Suprapubic skin (tissue), 4 donors: Measurements from ENCODE around the gene ANKRD11. TPM values are rescaled to one million over a fixed set of nuclear protein-coding genes. Genes with fewer than 3 reads are reported as not detected.

ENCODE experiments used
- DNase-seq, 2 donors: peaks; one replicate each; pipeline ENCODE4 v3.0.0-alpha.2; 2019; ENCODE audit warnings: low spot score in 2 of 2
- H3K27ac ChIP-seq: fragments of 200-600 bp; sonication (generic); one replicate; pipeline ENCODE4 v1.5.1; 2019
- H3K27me3 ChIP-seq: fragments of 200-600 bp; sonication (generic); one replicate; pipeline ENCODE4 v1.5.1; 2019
- H3K36me3 ChIP-seq: fragments of 200-600 bp; sonication (generic); one replicate; pipeline ENCODE4 v1.5.1; 2019
- H3K4me1 ChIP-seq: fragments of 200-600 bp; sonication (generic); one replicate; pipeline ENCODE4 v1.5.1; 2019
- H3K4me3 ChIP-seq: fragments of 200-600 bp; sonication (generic); one replicate; pipeline ENCODE4 v1.5.1; 2019; ENCODE audit warnings: mild to moderate bottlenecking
- H3K9me3 ChIP-seq: fragments of 200-600 bp; sonication (generic); one replicate; pipeline ENCODE4 v1.5.1; 2019
- CTCF ChIP-seq, 2 donors: fragments of 200-600 bp in 1 of 2; fragments of 450-650 bp in 1 of 2; sonication (generic) in 1 of 2; IDR thresholded peaks; one replicate each; pipeline ENCODE4 v1.5.1; 2016 to 2019; ENCODE audit warnings: antibody characterized with exemption in 2 of 2, mild to moderate bottlenecking in 1 of 2, moderate library complexity in 1 of 2
- EP300 ChIP-seq: sonication (generic); formaldehyde crosslinking; IDR thresholded peaks from one replicate; pipeline ENCODE4 v1.6.1; 2017; ENCODE audit warnings: antibody characterized with exemption
- POLR2A ChIP-seq, 2 donors: fragments of 450-650 bp; IDR thresholded peaks; one replicate each; pipeline ENCODE4 v1.6.1; 2017; ENCODE audit warnings: antibody characterized with exemption in 2 of 2, mild to moderate bottlenecking in 2 of 2, moderate library complexity in 2 of 2
- POLR2AphosphoS5 ChIP-seq, 3 donors: sonication (generic); formaldehyde crosslinking; IDR thresholded peaks; one replicate each; pipeline ENCODE4 v1.6.1; 2017; ENCODE audit warnings: antibody characterized with exemption in 3 of 3
- WGBS: methylation state at CpG from one replicate; pipeline ENCODE4 v1.1.5; 2018; 5-methylcytosine and 5-hydroxymethylcytosine counted together
- total RNA-seq, 4 donors: library from RNA; depleted of rRNA; stranded (reverse); fragments of >200 nt; gene quantifications; one replicate each; pipeline ENCODE4 v1.1.0, GENCODE V29; 2016

Gene ANKRD11
- total RNA-seq, 4 donors from 2014 or later: 85.4 to 212 (median 127) TPM

DNA sequence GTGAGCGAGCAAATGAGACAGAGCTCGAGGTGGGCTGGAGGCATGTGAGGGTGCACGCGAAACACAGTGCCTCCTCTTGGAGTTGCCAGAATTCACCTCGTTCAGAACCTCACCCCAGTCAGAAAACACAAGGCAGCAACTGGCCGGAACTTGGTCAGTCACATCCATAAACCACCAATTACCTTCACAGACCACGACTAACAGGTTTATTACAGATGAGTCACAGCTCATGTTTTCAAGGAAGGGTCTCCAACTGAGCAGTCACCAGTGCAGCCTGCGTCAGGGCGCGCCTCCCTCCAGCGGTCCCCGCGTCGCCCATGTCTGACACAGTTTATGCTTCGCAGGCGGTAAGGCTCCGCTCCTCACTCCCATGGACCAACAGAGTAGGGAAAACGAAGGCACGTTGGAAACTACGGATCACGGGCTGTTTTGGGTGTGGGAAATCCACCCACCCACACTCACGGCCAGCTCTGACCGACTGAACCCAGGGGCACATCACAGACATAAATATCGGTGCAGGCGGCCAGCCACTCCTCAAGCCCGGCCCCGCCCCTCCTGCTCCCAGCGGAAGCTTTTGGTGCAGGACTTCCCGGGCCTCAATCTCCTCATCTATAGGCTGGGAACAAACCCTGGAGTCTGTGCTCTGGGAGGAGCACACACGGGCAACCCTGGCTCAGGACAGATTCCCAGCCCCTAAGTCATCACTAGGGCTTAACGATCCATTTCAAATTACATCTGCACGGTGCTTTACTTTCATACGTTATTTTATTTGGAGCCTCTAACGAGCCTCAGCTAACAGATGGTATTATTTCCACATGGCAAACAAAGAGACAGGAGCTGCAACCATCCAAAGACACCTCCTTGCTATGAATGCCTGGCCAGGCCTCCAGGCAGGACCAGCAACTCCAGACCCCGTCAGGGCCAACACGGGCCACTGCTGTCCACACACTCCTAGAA, 146.6 kb downstream of the ANKRD11 start:
- 74% methylated on average over 36 of the region's 36 CpGs for WGBS
- H3K36me3 ChIP-seq: no peaks in the 10 kb centered on the region
- no peak overlapping the region for H3K4me3 ChIP-seq
- no peak overlapping the region for H3K27ac ChIP-seq
- H3K27me3 ChIP-seq: no peaks in the 10 kb centered on the region
- no peak for TF ChIP-seq EP300
- no peak for TF ChIP-seq CTCF (IDR thresholded peaks at IDR 0.05)
- no peak for TF ChIP-seq POLR2AphosphoS5 (IDR thresholded peaks at IDR 0.05)
- TF ChIP-seq POLR2A (IDR thresholded peaks at IDR 0.05): no peak
- no peaks in the 10 kb centered on the region for H3K9me3 ChIP-seq
- DNase-seq: no peak
- H3K4me1 ChIP-seq: peaks cover 39% of the 10 kb centered on the region

- Histone ChIP-seq H3K27ac (no peak overlapping the region), H3K4me3 (no peak overlapping the region), H3K4me1 (peaks cover 39% of the 10 kb centered on the region), H3K36me3 (no peaks in the 10 kb centered on the region), H3K27me3 (no peaks in the 10 kb centered on the region), H3K9me3 (no peaks in the 10 kb centered on the region)
- WGBS: 68% methylated on average over 30 of the region's 35 CpGs
- TF ChIP-seq EP300: no peak
- no peak for TF ChIP-seq CTCF (IDR thresholded peaks at IDR 0.05)
- TF ChIP-seq POLR2AphosphoS5 (IDR thresholded peaks at IDR 0.05): no peak
- no peak for TF ChIP-seq POLR2A (IDR thresholded peaks at IDR 0.05)
- no peak for DNase-seq
These were observed 148.4 kb downstream of the ANKRD11 start for GRCh38 chr16:89341697-89342694.

GRCh38 chr16:89341279-89341678, 149.1 kb downstream of the ANKRD11 start:
- TF ChIP-seq CTCF (IDR thresholded peaks at IDR 0.05): no peak
- no peak for TF ChIP-seq POLR2AphosphoS5 (IDR thresholded peaks at IDR 0.05)
- no peak for TF ChIP-seq POLR2A (IDR thresholded peaks at IDR 0.05)
- no peak for TF ChIP-seq EP300
- Histone ChIP-seq H3K4me3 (no peak overlapping the region), H3K27me3 (no peaks in the 10 kb centered on the region), H3K4me1 (peaks cover 41% of the 10 kb centered on the region), H3K9me3 (no peaks in the 10 kb centered on the region), H3K27ac (no peak overlapping the region), H3K36me3 (no peaks in the 10 kb centered on the region)
- WGBS: 62% methylated on average over 7 of the region's 7 CpGs
- no peak for DNase-seq

DNA sequence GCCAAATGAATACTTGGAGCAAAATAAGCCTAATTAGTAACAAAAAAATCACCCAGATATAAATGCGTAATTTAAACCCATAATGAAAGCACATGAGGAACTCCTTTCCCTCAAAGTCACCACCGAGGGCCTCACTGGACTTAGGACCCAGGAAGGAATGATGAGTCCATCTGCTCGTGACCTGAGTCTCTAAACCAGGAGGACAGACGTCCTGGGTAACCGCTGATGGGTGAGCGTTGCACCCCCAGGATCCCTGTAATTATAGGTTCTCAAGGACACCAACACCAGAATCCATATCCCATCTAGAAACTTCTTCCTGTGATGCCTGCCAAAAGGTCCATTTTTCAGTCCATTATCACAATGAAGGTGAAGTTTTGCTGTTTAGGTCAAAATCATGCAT, 151.5 kb downstream of the ANKRD11 start:
- Histone ChIP-seq H3K4me3 (no peak overlapping the region), H3K9me3 (no peaks in the 10 kb centered on the region), H3K36me3 (no peaks in the 10 kb centered on the region), H3K4me1 (peaks cover 40% of the 10 kb centered on the region), H3K27ac (no peak overlapping the region), H3K27me3 (no peaks in the 10 kb centered on the region)
- TF ChIP-seq EP300 (no peak), POLR2AphosphoS5 (IDR thresholded peaks at IDR 0.05) (no peak), CTCF (IDR thresholded peaks at IDR 0.05) (no peak), POLR2A (IDR thresholded peaks at IDR 0.05) (no peak)
- WGBS: 82% methylated on average over 6 of the region's 6 CpGs
- no peak for DNase-seq
